ENCODE measurements around the gene RSPRY1.

- no peak for TF ChIP-seq CTCF (conservative IDR thresholded peaks at IDR 0.05 in 1 of 2, IDR thresholded peaks at IDR 0.05 in 1 of 2; ENCODE audit: low read depth in 1 of 2, low read length in 2 of 2)
- no peak for TF ChIP-seq EZH2 (IDR thresholded peaks at IDR 0.05; ENCODE audit: low read length, missing control alignments)
Observed at GRCh38 chr16:57166951-57167350, 19.2 kb upstream of the RSPRY1 start.

Data from fibroblast of lung (primary cell).